Activated effector memory CD4-positive, alpha-beta T cell treated with Interleukin-2 at 50 U/mL for 16 hours (primary cell): ENCODE measurements around the gene CACNA2D1.

Experiments used
- DNase-seq: peaks from one replicate; pipeline ENCODE4 v3.0.0-alpha.2; 2020

The CACNA2D1 gene

DNA sequence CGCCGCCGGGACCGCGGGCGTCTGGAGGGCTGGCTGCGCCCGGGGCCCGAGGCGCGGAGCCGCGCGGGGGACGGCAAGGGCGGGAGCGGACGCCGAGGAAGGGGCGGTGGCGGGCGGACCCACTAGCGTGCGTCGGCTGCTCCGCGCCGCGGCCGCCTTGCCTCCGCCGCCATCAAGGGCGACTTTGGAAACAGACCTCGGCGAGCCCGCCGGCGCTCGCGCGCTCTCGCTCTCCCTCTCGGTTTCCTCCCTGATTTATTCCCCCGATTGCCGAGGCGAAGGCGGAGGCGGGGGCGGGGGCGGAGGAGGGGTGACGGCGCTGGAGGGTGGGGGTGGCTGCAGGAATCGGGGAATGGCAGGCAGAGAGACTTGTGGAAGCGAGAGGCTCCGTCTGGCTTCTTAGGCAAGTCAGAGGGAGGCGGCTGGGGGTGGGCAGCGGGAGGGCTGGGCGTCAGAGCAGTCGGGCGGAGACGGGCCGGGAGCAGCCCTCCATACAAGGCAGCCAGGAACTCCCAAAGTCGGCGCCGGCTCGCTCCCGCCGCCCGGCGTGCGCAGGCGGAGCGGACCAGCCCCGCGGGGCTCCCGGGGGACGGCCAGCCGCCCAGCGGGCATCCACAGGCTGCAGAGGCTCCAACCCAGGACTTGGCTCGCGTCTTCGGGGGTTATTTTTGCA is at the start of gene CACNA2D1:
Gene CACNA2D1, minus strand, starts transcription at position 231 of the 673 bp plus-strand sequence.
- no peak for DNase-seq

DNA sequence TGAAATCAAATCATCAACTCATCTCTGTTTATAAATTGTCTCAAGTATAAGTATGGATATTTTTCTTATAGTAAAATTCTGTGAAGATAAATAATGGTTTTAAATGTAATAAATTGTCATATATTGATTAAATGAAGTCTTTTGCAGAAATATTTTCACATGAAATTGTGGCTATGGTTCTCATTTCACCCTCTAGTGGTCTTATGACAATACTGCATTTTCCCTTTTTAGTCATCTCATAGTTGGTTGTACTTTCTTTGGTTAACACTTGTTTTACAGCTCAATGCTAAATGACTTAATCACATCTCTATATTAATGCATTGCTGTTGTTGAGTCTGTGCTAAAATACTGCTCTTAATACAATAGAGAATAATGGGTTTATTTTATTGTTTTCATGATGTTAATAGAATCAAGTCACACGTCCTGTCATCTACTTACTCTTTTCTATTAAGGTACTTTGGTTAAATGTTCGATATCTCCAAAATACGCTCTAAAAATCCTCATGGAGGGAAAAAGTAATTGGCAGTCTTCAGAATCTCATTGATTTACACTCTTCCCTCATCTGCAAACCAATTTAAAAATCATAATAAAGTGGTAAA is 38.0 kb upstream of the CACNA2D1 start:
- no peak for DNase-seq

DNA sequence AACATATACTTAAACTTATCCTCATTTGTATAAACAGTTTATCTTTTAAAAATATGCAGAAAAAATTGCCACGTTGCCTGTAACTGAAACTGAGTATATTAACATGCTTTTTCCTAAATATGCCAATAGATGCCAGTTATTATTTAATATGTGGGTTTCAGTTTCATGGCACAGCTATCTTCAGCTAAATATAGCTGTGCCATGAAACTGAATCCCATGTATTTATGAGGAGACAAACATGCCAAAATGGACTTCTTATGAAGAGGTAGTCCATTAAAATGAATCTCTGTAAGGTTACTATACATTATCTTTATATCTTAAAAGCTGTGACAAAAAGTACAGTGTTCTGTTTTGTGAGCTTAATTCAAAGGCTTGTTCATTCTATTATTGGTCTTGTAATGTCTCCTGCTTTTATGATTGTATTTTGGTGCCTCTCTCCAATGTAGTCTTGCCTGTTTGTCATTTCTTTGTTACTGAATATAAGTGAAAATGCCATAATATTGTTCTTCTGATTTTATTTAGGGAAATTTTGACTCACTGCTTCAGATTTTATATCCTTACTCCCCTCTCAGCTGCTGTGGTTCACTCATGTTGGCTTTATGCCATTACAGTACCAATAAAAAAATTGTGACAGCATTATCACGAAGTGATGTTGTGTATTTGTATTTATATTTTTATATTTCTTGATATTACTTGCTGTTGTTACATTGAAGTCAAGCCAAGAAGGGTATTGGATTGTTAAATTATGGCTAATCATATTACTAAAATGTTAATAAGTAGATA is 34.3 kb upstream of the CACNA2D1 start:
- no peak for DNase-seq

DNA sequence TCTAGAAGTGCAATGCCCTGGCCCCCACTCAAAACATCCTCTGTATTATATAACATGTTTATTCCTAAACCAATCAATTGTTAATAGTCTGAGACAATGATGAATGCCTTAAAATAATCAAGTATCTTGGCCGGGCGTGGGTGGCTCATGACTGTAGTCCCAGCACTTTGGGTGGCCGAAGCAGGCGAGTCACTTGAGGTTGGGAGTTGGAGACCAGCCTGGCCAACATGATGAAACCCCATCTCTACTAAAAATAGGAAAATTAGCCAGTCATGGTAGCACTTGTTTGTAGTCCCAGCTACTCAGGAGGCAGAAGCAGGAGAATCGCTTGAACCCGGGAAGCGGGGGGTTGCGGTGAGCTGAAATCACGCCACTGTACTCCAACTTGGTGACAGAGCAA is 29.4 kb upstream of the CACNA2D1 start:
- DNase-seq = no peak

DNA sequence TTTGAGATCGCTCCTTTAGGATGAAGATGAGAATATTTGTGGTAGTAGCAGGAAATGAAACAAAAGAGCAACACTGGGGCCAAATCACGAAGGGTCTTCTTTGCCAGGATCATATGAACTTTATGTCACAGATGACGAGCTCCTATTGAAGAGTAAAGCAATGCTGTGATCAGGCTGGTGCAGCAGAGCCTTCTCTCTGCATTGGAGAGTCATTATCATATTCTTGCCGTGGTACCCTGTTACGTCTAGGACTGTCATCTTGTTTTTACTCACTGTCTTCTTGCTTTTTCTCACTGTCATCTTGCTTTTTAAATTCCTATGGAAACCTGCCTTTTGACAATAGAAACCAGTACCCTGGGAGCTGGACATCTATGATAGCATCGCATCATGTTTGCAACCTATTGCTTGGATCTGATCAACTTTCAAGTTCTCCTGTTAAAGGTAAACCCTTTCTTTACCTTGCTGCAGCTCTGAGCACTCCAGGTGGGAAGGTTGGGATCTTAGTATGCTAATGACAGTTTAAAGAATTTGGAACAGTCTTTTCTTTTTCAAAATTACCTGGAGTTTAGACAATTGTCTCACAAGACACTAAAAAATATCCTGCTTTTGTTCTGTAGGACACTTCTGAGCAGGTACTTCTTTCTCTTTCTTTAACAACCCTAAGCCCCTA is 27.9 kb upstream of the CACNA2D1 start:
- no peak for DNase-seq

DNA sequence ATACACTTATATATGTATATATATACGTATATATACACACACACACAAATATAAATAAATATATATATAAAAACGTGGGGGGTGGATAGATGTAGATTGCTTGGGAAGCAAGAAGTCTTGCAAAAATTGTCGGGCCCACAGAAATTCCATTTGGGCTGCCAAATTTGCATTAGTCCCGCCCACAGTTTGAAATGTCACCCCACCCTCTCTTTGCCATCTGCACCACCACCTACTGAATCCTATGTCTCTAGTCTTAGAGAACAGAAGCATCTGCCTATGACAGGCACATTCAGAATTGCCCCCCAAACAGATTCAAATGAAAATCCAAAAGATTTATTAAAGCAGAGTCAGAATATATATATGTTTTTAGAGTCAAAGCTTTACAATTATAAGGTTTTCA is 25.6 kb upstream of the CACNA2D1 start:
- no peak for DNase-seq

DNA sequence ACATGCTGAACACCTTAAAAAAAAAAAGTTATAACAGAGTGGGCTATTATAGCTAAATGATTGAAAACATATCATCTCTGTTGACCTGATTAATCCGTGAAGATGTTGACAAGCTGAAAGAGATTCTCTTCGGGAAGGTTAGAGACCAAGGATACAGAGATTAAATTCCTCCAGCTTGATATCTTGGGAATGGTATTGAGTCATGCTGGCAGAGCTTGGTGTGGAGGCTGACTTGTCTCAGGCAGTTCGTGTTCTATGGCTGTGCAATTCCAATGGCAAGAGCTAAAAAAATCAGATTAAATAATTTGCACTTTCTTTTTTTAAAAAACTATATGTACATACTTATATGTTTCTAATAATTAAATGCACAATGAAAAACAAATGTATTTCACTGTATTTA is 24.9 kb upstream of the CACNA2D1 start:
- DNase-seq = no peak

DNA sequence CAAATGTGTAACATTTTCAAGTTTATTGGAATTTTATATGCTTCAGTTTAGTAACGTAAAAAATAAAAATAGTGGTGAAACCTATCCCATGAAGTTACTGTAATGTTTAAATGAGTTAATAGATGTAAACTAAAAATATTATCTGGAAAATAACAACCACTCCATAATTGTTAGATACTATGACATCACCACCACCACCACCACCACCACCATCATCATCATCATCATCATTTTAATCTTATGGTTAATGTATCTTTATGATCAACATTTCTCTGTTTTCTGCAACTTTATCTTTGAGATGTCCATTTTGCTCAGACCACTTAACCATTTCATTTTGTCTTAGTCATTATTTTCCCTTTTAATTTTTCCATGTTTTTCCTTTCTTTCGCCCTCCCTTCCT is 23.4 kb upstream of the CACNA2D1 start:
- DNase-seq = no peak

DNA sequence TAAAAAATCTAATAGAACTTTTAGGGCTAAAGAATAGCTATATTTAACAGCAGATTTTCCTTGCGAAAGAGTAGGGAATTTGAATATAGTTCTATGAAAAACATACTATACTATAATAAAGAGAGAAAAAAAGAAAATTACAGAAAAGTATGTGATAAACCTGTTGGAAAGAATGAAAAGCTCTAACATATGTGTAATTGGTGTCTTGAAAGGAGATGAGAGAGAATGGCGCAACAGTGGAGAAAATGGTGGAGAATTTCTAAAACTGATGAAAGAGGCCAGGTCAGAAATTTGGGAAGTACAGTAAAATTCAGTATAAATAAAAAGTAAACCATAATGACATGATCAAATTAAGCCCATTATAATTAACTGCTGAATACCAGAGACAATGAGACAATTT is 20.8 kb upstream of the CACNA2D1 start:
- DNase-seq = no peak

DNA sequence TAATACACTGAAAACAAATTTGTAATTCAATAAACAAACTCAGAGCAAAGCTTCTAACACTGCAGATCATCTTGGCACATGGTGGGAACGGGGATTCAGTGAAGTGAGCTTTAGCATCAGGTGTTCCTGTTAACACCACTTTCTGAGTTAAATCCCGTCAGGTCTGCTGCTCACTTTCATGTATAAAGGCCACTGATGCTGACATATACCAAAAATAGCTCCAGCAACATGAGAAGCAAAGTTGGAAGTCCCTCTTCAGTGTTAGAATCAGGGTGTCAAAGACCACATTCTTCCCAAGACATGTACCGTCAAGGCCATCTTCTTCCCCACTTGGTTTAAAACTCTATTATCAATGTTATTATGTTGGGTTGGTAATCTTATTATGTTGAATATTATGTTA is 11.7 kb upstream of the CACNA2D1 start:
- DNase-seq = no peak

DNA sequence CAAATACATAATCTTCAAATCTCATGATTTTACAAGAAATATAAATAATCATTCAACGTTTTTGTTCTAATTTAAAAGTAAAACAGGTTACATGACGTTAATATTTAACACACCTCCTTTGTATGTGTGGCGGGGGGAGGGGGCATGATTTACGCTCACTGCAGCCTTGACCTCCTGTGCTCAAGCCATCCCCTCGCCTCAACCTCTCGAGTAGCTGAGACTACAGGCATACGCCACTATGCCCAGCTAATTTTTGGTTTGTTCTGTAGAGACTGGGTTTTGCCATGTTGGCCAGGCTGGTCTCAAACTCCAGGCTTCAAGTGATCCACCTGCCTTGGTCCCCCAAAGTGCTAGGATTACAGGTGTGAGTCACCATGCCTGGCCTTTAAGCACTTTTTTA is 7.2 kb upstream of the CACNA2D1 start:
- DNase-seq = no peak

DNA sequence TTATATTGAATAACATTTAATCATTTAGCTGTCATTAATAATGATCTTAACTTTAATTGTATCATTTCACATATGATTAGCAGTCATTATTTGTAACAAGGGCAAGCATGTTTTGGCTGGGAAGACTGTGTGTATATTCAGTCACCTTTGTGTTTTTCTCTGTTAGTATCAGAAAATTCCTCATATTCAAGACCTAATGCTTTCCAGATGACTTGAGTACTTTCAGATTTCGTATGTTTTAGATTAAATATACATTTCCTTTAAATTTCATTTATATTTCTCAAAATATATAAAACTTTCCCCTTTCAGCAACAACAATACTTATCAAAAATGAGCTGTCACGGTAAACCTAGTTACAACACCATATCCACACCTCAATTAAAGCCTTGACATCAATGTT is 6.3 kb upstream of the CACNA2D1 start:
- no peak for DNase-seq

DNA sequence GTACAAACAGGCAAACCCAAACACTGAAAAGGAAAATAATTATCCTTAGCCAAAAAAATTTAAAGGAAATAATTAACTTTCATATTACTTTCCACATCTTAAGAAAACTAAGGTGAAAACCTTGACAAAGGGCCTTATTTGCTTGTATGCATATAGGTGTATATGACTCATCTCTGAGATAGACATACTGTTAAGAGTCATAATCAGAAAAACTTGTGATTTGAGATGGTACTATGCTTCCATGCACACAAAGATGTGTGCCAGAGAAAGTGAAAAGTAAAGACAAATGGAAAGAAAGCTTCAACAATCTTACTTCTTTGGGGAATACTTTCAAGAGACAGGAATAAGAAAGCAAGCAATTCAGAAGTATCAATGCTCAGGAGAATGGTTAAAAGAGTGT is 3.3 kb upstream of the CACNA2D1 start:
- no peak for DNase-seq

DNA sequence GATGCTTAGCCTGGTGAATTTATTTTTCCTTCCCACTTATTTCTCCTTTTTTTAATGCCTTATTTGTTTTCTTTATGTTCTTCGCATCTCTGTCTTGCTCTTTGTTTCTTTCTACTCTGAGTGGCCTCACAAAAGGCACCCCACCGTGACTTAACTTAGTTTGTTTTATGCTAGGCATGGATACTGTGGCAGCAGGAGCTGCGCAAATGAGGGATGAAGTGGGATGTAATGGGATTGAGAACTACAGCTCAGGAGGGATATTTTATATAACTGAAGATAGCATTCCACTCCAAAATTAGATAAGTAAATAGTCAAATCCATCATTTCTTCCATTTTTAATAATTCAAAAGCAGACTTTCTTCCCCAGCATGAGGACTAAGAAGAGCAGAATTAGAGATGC is 1.7 kb upstream of the CACNA2D1 start:
- DNase-seq = no peak

DNA sequence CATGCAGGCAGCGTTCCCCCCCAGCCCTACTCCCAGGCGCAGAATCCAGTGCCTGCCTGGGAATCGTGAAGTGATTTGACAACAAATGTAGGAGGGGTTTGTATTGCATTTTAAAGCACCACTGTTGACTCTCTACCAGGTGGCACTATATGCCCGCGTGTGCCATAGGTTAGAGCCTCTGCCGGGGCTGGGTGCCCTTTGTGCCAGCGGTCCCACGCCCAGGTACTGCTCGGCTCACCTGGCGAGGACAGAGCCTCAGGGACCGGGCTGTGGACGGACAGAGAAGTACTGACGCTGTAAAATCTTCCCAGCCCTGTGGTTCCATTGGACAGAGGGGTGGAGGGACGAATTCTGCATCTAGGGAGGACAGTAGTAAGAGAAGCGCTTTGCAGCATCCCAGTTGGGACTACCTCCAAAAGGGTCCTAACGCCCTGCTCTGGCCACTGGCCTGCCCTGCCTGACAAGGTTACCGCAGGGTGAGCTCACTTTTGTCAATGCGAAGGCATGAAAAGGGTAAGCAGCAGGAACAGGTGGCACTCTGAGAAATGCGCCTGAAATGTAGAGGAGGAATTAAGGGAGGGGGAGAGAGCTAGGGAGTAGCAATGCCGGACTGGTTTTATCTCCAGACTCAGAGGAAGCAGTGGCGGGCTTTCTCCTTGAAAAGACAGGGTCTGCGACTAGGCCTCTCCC is 788 bp upstream of the CACNA2D1 start:
- DNase-seq = no peak

DNA sequence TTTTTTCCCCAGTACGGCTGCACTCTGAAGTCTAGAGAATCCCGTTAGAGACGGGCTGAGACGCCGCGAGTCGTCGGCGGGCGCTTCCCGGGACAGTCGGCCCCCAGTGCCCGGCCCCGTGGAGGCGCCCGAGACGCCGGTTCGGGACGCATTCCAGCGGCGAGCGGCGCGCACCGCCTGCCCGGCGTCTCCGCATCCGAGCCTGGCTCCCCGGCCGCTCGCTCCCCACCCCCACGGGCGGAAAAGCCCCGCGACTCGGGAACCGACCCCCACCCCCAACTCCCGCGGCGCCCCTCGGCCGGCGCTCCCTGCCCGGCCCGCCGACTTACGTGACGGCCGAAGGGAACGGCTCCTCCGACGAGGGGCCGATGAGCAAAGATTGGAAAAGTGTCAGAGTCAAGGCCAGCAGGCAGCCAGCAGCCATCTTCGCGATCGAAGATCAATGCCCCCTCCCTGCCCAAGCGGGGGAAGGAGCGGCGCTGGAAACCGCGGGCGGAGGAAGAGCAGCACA is 486 bp downstream of the CACNA2D1 start:
- no peak for DNase-seq

DNA sequence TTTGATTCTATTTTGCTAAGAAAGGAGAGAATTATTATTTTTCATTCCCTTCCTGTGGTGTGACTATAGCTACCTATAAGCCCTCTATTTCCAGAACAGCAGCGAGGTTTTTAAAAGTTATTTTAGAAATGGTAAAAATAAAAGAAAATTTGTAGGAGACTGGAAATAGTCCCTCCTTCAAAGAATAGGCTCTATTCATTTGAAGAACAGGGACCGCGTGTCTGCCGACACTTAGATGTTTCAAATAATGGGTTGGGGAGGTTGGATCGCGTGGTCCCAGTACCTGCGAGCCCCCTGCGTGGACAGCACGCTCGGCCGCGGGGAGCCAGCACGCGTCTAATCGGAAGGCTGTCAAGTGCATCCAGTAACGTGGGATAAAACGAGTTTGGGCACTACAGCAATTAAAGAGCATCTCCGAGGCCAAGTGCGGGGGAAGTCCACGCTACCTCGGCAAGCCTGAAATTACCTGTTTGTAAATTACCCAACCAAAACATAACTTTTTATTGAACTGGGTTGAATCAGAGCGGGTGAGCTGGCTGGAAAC is 1.0 kb downstream of the CACNA2D1 start:
- DNase-seq = no peak

DNA sequence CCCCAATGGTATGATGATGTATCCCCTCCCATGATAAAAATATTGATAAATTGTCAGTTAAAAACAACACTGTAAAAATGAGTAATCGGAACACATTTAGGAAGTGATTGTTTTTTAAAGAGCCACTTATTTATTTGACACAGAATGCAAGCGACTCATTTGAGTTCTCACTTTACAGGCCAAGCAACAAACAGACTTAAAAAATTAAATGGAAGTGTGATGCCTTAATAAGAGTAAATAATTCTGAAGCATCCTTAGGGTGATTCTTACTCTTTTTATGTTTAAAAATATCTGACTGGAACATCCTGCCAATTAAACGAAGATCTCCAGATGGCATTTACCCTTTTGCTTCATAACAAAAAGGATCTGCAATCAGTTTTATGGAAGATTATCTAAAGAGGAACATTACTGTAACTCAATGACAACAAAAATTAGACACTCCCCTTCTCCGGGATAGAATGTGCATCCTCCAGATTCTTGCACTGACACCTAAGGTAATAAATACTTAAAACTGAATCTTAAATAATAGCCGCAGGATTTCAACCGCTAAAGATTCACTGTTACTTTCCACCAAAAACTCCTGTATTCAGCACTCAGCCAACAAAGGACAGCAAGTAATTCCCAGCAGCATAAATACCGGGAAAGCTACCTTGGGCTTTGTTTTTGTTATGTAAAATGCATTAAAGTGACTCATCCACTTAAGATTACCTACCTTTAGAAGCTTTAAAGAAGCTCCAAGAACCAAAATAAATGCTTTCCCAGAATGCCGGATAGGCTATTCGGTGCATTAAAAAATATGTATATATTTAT is 1.7 kb downstream of the CACNA2D1 start:
- DNase-seq = no peak

DNA sequence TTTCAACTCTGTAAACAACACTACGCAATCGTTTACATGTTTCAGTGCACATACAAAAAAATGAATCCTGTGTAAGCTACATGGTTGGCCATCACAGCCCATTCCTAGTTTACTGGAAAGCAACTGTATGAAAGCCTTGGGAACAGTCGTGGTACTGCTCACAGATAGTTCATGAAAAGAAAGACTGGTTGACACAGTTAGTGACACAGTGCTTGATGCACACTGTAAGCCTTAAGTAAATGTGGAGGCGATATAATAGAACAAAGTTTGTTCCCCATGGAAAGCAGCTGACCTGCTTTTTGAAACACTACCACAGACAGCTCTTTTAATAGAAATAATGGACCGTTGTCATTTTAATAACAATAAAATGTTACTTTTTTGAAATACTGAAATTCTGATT is 5.1 kb downstream of the CACNA2D1 start:
- no peak for DNase-seq

DNA sequence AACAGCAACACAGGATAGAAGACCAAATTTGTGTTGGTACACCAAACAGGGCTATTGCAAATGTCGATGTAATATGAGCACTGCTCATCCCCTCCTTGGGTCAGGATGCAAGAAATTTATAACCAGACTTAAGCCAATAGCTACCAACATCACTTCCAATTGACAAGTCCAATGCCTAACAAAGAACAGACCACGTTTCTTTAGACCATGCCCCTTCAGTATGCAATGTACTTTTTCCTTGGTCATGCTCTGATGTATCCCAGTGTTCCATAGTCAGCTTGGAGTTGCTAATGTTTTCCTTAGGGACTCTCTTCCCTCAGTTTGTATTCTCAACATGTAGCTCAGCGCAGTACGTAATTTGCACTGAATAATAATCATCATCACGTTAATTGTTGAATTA is 7.8 kb downstream of the CACNA2D1 start:
- DNase-seq = no peak

DNA sequence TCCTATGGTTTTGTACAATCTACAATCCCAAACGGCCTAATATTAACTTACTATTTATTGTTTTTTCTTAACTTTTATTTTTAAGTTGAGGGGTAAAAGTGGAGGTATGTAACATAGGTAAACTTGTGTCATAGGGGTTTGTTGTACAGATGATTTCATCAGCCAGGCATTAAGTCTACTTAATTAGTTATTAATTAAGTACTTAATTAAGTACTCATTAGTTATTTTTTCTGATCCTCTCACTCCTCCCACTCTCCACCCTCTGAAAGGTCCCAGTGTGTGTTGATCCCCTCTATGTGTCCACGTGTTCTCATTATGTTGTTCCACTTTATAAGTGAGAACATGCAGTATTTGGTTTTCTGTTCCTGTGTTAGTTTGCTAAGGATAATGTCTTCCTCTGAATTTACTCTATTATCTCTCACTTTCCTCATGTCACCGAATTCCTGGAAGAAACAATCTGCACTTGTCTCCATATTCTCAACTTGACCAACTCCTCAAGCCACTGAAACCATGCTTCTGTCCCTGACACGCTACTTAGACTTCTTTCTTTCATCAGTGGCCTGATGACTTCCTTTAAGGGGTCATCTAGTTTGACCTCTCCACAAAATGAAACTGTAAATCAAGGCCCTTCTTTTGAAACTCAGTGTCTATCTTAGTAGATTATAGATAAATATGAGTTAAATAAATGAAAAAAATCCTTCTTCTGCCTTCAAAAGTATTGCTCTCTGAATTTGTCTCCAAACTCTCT is 9.1 kb downstream of the CACNA2D1 start:
- no peak for DNase-seq
